Osteocyte (in vitro differentiated cells): Measurements from ENCODE around the gene NEK9. TPM values are rescaled to one million over a fixed set of nuclear protein-coding genes. Genes with fewer than 3 reads are reported as not detected.

Experiments
- DNase-seq: peaks from one replicate; pipeline ENCODE4 v3.0.0; 2021; ENCODE audit warnings: mixed read lengths; ENCODE audit not compliant: unreplicated experiment; ENCODE audit errors: extremely low spot score
- H3K27ac Mint-ChIP-seq: one replicate; pipeline ENCODE4 v1.8.0; 2021; ENCODE audit warnings: mild to moderate bottlenecking, mixed read lengths; ENCODE audit not compliant: unreplicated experiment
- H3K27me3 Mint-ChIP-seq: one replicate; pipeline ENCODE4 v1.8.0; 2021; ENCODE audit warnings: mixed read lengths; ENCODE audit not compliant: unreplicated experiment
- H3K36me3 Mint-ChIP-seq: one replicate; pipeline ENCODE4 v1.8.0; 2021; ENCODE audit warnings: mixed read lengths; ENCODE audit not compliant: unreplicated experiment
- H3K4me1 Mint-ChIP-seq: one replicate; pipeline ENCODE4 v1.8.0; 2021; ENCODE audit warnings: mixed read lengths; ENCODE audit not compliant: unreplicated experiment
- H3K4me3 Mint-ChIP-seq: one replicate; pipeline ENCODE4 v1.8.0; 2021; ENCODE audit warnings: mild to moderate bottlenecking, moderate library complexity, mixed read lengths; ENCODE audit not compliant: unreplicated experiment
- H3K9me3 Mint-ChIP-seq: one replicate; pipeline ENCODE4 v1.8.0; 2021; ENCODE audit warnings: mixed read lengths; ENCODE audit not compliant: unreplicated experiment
- CTCF ChIP-seq: fragments of 200-600 bp; sonication (generic); IDR thresholded peaks from 2 replicates; pipeline ENCODE4 v1.5.0; 2021; ENCODE audit warnings: antibody characterized with exemption, mild to moderate bottlenecking, moderate library complexity
- total RNA-seq: library from RNA; stranded (reverse); gene quantifications from 2 replicates; pipeline ENCODE4 v1.2.1, GENCODE V29; 2021

NEK9 gene
- total RNA-seq, 1 donor from 2014 or later: 117 TPM

GRCh38 chr14:75059642-75060041, 67.2 kb downstream of the NEK9 start:
- Mint-ChIP-seq H3K9me3 (no peaks in the 10 kb centered on the region), H3K27ac (peak overlapping the region; percentile 21), H3K4me1 (peaks cover 34% of the 10 kb centered on the region), H3K27me3 (no peaks in the 10 kb centered on the region), H3K36me3 (peaks cover 8% of the 10 kb centered on the region), H3K4me3 (no peak overlapping the region)
- no peak for TF ChIP-seq CTCF
- no peak for DNase-seq

DNA sequence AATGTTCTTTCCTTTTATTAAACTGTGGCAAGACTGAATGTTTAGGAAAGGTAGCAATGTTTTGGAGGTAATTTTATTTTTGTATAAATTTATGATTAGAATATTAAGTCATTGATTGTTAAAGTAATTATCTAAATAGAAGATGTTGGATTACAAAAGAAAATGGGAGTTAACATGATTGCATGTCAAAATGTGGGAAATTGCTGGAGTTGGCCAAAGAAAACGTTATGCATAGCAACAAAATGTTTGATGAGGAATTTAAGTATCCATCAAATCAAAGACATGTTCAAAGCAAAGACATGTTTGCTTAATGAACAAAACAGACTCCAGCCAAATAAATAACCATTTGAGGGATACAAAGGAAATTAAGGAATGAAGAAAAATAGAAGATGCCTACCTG, 72.4 kb downstream of the NEK9 start:
- Mint-ChIP-seq H3K27me3 (no peaks in the 10 kb centered on the region), H3K4me3 (no peak overlapping the region), H3K36me3 (peaks cover 8% of the 10 kb centered on the region), H3K4me1 (peaks cover 37% of the 10 kb centered on the region), H3K9me3 (no peaks in the 10 kb centered on the region), H3K27ac (peak overlapping the region; percentile 24)
- TF ChIP-seq CTCF: no peak
- no peak for DNase-seq

GRCh38 chr14:75053396-75054291, 73.2 kb downstream of the NEK9 start:
- Mint-ChIP-seq H3K4me1 (peaks cover 31% of the 10 kb centered on the region), H3K36me3 (peaks cover 11% of the 10 kb centered on the region), H3K27ac (no peak overlapping the region), H3K27me3 (no peaks in the 10 kb centered on the region), H3K4me3 (no peak overlapping the region), H3K9me3 (no peaks in the 10 kb centered on the region)
- no peak for TF ChIP-seq CTCF
- DNase-seq: no peak

- Mint-ChIP-seq H3K27ac (peak overlapping the region; percentile 96), H3K9me3 (peaks cover 6% of the 10 kb centered on the region), H3K36me3 (peaks cover 22% of the 10 kb centered on the region), H3K4me3 (peak overlapping the region; percentile 88), H3K4me1 (peaks cover 27% of the 10 kb centered on the region), H3K27me3 (no peaks in the 10 kb centered on the region)
- TF ChIP-seq CTCF: no peak
- no peak for DNase-seq
Observed at GRCh38 chr14:75051556-75051899, 75.3 kb downstream of the NEK9 start.

GRCh38 chr14:75050852-75051555, 75.8 kb downstream of the NEK9 start, which contains the start of gene MLH3:
Gene MLH3, minus strand, starts transcription at chr14:75051467. Its CDS starts 1,812 bp downstream, at chr14:75049655.
- DNase-seq: peak; percentile 92
- H3K36me3 Mint-ChIP-seq: peaks cover 20% of the 10 kb centered on the region
- no peak for TF ChIP-seq CTCF

More at GRCh38 chr14:75050852-75051555, 75.8 kb downstream of the NEK9 start, which contains the start of gene MLH3:
- H3K9me3 Mint-ChIP-seq: peaks cover 6% of the 10 kb centered on the region
- H3K27me3 Mint-ChIP-seq: no peaks in the 10 kb centered on the region
- peak within 1 kb of the TSS; percentile 88 for H3K4me3 Mint-ChIP-seq
- H3K27ac Mint-ChIP-seq: peak within 1 kb of the TSS; percentile 96
- H3K4me1 Mint-ChIP-seq: peaks cover 26% of the 10 kb centered on the region
